ENCODE data around the gene SLC9A2.

Gene SLC9A2, protein sequence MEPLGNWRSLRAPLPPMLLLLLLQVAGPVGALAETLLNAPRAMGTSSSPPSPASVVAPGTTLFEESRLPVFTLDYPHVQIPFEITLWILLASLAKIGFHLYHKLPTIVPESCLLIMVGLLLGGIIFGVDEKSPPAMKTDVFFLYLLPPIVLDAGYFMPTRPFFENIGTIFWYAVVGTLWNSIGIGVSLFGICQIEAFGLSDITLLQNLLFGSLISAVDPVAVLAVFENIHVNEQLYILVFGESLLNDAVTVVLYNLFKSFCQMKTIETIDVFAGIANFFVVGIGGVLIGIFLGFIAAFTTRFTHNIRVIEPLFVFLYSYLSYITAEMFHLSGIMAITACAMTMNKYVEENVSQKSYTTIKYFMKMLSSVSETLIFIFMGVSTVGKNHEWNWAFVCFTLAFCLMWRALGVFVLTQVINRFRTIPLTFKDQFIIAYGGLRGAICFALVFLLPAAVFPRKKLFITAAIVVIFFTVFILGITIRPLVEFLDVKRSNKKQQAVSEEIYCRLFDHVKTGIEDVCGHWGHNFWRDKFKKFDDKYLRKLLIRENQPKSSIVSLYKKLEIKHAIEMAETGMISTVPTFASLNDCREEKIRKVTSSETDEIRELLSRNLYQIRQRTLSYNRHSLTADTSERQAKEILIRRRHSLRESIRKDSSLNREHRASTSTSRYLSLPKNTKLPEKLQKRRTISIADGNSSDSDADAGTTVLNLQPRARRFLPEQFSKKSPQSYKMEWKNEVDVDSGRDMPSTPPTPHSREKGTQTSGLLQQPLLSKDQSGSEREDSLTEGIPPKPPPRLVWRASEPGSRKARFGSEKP

DNA sequence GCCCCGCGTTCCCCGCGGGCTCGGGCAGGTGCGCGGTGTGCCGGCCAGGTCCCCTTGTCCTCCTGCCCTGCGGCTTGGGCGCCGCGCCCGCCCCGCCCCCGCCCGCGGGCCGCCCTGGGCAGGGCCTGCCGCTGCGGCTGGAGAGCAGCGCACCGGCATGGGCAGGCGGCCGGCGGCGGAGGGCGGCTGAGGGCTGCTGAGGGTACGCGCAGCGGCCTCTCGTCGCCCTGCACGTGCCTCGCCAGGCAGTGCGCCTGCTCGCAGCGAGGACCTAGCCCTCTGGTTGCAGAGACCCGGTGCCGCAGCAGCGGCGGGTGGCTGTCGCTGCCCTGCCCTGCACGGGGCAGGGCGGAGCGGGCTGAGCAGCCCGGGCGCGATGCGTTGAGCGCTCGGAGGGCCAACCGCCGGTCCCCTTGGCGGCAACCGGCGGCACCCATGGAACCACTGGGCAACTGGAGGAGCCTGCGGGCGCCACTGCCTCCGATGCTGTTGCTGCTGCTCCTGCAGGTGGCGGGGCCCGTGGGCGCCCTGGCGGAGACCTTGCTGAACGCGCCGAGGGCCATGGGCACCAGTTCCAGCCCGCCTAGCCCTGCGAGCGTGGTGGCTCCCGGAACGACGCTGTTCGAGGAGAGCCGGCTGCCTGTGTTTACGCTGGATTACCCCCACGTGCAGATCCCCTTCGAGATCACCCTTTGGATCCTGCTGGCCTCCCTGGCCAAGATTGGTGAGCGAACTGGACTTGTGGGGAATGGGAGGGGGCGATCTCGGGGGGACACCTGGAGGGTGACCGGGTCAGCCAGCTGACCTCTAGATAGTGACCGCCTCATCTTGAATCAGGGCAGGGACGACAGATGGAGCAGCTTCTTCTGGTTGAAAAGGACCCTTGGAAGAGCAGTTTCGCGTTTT is at the start of gene SLC9A2:
Gene SLC9A2, plus strand, starts transcription at position 140 of the 906 bp plus-strand sequence. Its CDS starts 296 bp downstream, at position 436.
- no peak for DNase-seq

DNA sequence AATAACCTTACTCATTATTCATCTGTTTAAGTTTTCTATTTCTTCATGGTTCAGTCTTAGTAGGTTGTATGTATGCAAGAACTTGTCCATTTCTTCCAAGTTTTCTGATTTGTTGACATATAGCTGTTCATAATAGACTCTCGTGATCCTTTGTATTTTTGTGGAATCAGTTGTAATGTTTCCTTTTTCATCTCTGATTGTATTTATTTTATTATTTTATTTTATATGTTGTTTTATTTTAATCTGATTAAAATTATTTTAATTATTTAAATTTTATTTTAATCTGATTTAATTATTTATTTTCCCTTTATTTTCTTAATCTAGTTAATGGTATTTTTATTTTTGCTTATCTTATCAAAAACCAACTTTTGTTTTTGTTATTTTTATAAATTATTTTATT is 43.5 kb upstream of the SLC9A2 start:
- no peak for DNase-seq

DNA sequence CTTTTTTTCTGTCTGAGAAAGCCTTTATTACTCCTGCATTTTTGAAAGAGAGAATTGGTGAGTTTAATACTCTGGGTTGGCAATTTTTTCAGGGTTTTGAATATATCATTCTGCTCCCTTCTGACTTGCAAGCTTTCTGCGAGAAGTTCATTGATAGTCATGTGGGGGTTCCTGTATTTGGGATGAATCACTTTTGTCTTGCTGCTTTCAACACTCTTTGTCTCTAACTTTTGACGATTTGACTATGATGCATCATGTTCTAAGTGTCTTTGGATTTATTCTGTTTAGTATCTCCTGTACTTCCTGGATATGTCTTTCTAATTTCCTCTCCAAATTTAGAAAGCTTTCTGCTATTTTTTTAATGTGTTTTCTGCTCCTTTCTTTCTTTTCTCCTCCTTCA is 41.0 kb upstream of the SLC9A2 start:
- no peak for DNase-seq

DNA sequence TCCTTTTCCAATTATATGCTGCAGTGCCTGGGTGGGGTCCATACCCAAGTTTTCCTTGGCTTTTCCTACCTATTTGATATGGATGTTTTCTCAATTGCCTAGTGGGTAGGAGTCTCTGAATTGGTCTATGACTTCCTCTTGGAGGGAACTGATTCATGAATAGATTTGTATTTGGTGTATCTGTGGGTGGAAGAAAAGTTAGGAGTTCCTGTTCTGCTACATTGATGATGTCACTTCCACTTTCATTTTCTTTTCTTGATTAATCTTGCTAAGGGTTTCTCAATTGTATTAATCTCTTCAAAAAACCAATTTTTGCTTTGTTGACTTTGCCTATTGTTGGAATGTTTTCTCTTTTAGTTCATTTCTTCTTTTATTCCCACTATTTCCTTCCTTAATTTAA is 37.4 kb upstream of the SLC9A2 start:
- no peak for DNase-seq

DNA sequence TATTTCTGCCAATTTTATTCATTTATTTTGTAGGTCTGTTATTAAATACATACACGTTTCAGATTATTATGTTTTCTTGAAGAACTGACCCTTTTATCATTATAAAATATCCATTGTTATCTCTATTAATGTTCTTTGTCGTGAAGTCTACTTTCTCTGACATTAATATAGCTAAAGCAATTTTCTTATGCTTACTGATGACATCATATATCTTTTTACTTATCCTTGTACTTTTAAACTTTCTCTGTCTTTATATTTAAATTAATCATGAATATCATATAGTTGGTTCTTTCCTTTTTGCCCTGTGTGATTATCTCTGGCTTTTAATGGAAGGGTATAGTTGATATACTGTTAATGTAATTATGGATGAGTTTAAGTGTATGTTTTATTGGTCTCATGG is 36.5 kb upstream of the SLC9A2 start:
- no peak for DNase-seq

DNA sequence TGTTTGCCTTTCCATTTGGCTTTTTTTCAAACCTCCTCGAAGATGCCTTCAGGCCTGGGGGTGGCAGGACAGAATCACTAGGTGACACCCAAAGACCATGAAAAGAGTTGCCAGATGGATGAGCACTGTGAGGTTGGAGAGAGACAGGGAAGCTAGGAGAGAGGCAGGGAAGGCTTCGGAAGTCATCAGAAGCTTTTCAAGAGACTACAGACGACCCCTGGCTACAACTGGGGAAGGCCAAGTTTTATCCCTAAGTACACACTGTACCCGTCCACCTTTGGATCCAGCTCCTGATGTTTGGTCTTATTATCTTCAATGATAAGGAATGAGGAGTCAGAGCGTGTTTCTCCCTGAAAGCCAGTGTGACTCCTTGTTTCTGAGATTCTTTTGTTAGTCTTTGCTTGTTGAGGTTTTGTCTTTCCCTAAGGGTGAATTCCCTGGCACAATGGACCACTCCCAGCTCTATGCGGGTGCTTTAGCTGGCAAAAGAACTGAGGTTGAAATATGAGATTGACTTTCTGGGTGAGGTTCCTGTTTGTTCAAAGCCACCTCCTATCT is 33.4 kb upstream of the SLC9A2 start:
- no peak for DNase-seq

DNA sequence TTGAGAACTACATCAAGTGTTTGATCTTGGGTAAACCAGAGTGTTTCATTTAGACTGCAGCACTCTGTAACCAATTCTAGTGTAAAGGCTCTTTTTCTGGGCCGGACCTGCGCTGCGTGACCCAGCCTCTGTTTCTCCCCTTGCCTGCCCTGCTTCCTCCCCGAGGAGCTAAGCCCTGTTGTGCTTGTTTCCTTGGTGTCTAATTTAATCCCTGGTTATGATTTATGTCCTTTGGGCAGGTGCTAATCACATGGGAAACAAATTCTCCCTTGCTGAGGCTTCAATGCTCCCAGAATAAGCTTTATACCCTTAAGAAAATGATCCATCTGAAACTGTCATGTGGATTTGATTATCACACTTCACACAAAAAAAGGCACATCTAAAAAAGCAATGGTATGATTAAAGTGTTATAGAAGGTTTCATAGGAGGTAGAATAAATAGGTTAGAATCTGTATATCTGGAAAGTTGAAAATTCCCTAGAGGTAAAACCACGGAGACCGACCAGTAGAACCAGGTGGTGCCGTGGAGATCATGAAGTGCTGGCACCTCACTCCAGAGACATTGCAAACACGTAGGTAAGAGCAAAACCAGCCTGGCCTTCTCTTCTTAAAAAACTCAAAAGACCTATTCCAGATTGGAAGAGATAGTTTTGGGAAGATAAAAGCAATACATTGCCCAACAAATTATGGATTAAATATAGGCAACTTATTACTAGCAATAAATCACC is 31.0 kb upstream of the SLC9A2 start:
- no peak for DNase-seq

DNA sequence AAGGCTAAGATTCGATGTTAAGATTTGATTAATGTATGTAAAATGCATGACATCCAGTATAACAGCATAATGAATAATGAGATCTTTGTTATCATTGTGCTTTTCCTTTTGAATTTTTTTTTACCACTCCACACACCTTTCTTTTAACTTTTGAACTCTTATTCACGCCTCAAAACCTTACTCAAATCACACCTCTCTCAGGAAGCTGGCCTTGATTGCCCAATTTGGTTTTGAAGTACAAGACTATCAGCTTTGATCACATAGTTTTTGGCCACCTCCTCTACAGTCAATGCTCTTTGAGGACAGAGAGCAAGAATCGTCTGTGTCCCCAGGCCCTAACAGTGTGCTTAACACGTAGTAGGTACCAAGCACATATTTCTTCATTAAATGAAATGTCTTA is 29.9 kb upstream of the SLC9A2 start:
- DNase-seq, result no peak

DNA sequence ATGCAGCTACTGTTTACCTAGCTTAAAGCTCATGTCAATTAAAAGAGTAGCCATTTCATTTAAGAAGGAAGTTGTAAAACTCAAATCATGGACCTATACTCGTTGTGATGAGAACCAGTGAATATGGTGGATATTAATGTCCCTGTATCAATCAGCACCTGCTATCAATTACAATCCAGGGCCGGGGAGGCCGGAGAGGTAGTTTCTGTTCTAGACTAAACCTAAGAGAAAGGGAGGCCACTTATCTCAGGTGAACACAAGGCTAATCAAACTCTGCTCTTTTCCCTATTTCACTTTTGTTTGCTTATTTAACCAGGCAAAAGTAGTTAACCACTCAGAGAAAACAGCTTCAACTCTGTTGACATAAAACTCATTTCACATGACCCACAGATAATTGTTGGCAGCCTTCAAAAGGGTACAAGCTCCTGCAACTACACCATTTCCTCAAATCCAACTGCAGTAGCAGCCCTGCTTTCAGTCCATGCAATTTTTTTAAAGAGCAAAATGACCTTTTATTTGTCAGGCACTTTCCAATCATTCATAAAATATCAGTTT is 27.8 kb upstream of the SLC9A2 start:
- no peak for DNase-seq

DNA sequence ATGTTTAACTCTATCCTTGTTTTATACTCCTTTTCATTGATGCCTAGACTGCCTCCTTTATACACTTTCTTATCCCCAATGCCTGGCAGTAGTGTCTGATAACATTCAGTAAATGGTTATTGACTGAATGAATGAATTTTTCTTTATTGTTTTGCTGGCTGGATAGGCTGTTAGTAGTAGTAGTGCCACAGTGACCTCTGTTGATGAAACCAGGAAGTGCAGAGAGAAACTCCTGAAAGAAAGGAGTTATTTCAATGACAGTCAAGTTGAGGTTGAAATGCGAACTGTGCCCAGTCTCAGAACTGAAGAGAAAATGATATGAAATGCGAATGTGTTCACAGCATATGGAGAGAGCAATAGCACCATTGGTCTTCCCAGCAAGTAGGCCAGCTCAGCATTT is 26.8 kb upstream of the SLC9A2 start:
- DNase-seq, result no peak

DNA sequence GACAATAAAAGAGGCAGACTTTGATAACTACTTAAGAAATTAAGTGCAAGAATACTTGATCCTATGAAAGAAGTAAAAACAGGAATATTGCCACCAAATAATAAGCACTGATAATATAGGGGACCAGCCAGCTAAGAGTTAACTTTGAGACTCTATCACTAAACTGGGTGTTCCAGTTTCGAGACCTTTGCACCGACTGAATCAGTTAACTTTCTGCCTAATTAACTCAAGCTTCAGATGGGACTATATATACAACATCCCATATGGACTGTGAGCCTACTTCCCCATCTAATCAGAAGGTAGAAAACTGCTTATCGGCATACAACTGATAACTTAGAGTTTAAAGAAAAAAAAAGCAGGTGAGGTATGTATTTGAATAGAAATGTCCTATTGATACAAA is 25.8 kb upstream of the SLC9A2 start:
- DNase-seq, result no peak

DNA sequence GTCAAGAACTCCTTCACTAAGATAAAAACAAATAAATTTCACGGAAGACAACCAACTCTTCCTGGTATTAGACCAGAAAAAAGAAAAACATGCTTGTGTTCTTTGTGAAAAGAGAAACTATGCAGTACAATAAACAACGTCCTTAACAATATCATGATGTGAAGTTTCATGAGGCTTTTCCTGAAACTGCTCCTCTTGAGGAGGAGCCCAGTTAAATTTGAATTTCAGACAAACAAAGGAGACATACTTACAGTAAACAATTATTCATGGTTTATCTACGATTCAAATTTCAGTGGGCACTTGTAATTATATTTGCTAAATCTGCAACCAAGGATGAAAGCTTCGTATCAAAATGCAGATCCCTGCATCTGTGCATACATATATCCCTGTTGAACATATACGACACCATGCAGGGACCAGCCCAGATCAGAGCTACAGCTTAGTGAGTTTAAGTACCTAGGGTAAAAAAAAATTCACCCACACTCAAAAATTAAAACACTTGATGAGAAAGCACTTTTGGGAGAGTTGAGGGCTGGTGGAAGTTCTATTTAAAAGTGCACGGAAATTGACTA is 24.8 kb upstream of the SLC9A2 start:
- no peak for DNase-seq

DNA sequence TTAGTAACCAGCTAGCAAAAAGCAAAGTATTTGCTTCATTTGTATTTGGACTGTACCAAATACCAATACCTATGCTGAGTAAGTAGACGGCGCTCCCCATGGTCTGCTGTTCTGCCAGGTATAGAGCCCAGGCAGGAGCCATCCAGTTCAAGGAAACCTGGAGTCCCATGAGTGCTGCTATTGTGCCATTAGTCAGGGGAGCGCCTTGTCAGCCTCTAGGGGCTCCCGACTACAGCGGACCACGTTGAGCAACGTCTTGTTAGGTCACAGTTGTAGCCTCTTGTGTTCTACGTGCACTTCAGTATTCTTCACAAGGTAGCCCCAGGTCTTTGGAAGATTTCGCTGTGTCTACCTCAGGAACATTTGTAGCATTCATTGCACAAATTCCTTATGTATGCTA is 21.6 kb upstream of the SLC9A2 start:
- no peak for DNase-seq

DNA sequence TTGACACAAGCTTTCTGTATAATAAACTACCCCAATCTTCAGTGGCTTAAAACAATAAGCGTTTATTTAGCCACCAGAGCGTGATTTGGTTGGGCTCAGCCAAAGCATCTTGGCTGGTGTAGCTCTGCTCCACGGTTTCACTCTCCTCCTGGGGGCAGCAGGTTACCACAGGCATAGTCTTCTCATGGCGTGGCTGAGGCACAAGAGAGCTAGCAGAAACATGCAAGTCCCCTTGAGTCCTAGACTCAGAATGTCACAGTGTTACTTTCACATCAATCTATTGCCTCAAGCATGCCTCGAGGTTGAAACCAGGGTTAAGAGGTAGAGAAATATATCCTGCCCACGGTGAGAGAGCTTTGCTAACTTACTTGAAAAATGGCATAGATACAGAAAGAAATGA is 19.9 kb upstream of the SLC9A2 start:
- DNase-seq, result no peak

DNA sequence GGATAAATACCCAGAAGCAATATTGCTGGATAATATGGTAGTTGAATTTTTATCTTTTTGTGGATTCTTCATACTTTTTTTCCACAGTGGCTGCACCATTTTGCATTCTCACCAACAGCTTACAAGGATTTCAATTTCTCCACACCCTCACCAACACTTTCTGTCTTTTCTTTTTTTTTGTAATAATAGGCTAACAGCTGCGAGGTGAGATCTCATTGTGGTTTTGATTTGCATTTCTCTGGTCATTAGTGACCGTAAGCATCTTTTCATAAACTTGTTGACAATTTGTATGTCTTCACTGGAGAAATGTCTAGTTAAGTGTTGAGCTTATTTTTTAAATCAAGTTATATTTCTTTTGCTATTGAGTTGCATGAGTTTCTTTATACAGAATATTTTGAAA is 17.6 kb upstream of the SLC9A2 start:
- DNase-seq, result no peak

DNA sequence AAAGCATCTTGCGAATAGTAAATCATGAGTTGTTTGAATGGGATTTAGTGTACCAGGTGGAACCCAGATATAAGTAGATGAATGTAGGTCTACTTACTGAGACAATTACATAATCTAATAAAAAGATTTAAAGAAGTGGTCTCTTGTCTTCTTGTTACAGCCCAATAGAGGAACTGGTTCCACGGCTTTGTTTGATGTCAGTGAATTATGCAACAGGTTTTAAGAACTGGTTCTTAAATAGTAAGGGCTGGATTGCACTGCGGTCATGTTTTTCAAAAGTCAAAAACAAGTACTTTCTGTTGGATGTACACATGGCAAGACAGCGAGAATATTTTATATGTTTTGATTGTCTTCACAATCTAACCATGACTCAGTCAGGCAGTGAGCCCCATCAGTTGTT is 15.4 kb upstream of the SLC9A2 start:
- DNase-seq, result no peak

DNA sequence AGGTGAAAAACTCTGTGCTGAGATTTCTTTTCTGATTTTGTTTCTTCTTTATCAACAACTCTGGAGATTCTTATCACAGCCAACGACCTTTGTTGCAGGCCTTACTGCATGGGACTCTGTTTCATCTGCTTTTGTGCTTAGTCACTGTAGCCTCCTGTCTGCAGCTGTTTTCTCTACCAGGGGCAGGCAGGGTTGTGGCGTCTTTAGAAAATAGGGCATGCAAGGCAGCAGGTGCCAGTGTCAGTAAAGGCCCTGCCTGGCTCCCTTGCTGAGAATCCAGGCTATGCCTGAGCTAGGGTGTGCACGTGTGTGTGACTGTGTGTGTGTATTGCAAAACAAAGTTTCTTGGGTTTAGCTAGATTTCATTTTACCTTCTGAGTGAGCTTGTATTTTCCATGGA is 14.6 kb upstream of the SLC9A2 start:
- DNase-seq, result no peak

DNA sequence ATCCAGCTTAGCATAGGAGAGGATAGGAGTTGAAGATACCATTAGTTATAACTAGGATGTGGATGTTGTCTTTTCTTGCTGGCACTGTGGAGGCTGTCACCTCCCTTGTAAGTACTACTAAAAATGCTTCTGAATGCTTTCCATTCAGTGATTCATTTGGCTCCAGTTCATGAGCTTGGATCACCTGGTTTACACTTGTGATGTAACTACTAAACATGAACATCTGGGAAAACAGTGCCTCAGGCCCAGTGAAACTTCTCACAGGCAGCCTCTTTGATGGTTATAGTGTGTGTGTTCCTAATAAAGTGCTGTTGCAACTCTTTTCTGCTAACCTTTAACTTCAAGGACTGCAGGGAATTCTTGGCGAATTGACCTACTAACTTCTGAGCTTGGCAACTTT is 13.0 kb upstream of the SLC9A2 start:
- no peak for DNase-seq

DNA sequence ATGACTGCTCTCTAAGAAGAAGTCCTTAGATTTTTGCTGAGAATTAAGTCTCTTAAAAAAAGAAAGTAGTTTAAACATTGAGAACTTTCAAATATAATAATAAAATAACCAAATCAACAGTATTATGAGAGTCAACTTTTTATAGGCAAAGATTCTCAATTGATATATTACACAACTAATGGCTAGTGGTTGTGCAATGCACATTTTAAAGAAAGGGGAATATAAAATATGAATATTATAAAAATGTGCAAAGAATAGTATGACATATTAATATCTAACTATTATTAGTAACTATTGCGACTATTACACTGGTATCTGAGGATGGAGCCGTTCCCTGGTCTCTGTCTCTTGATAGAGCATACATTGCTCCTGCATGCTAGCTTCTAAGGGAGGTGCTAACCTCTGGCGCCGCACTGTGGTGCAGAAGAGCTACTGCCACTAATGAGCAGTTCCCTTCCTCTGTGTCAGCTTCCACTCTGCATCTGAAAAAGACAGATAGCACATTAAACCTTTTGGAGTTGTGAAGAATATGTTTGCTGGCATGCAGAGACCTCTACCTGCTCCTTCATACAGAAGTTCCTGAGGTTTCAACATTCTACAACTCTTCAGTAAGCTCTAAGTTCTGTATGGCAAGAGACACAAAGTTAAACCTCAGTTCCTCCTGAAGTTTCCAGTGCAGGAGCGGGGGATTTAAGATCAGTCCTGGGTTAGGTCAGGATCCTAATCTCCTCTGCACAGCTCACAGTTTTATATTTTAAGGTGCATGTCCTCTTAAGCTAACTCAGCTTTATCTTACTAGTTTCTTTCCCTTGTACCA is 3.5 kb upstream of the SLC9A2 start:
- peak; percentile 10 to 63 for DNase-seq
